Fibroblast of pulmonary artery (primary cell): ENCODE data around the gene ARHGAP5.

Experiments
- DNase-seq: peaks from one replicate; pipeline ENCODE4 v3.0.0-alpha.2; 2010; ENCODE audit warnings: low read depth
- H3K4me3 ChIP-seq: replicated peaks from 2 replicates; pipeline ENCODE4 v1.5.1; 2011; ENCODE audit warnings: low read depth, mild to moderate bottlenecking, control low read depth, low read length, moderate library complexity
- TF ChIP-seq, protein P1 (sequence below): IDR thresholded peaks from 2 replicates; pipeline ENCODE4 v1.5.1; 2011; ENCODE audit warnings: mild to moderate bottlenecking, control low read depth, low read length, inconsistent platforms; ENCODE audit errors: missing control alignments

ARHGAP5 gene

GRCh38 chr14:32201816-32202490, 124.8 kb downstream of the ARHGAP5 start, which contains the start of gene RNU6-7:
RNU6-7 (plus strand) TSS chr14:32202045.
- TF ChIP-seq, protein P1, sequence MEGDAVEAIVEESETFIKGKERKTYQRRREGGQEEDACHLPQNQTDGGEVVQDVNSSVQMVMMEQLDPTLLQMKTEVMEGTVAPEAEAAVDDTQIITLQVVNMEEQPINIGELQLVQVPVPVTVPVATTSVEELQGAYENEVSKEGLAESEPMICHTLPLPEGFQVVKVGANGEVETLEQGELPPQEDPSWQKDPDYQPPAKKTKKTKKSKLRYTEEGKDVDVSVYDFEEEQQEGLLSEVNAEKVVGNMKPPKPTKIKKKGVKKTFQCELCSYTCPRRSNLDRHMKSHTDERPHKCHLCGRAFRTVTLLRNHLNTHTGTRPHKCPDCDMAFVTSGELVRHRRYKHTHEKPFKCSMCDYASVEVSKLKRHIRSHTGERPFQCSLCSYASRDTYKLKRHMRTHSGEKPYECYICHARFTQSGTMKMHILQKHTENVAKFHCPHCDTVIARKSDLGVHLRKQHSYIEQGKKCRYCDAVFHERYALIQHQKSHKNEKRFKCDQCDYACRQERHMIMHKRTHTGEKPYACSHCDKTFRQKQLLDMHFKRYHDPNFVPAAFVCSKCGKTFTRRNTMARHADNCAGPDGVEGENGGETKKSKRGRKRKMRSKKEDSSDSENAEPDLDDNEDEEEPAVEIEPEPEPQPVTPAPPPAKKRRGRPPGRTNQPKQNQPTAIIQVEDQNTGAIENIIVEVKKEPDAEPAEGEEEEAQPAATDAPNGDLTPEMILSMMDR: no peak
- H3K4me3 ChIP-seq: peak within 1 kb of the TSS; percentile 70
- peak; percentile 21 for DNase-seq

DNA sequence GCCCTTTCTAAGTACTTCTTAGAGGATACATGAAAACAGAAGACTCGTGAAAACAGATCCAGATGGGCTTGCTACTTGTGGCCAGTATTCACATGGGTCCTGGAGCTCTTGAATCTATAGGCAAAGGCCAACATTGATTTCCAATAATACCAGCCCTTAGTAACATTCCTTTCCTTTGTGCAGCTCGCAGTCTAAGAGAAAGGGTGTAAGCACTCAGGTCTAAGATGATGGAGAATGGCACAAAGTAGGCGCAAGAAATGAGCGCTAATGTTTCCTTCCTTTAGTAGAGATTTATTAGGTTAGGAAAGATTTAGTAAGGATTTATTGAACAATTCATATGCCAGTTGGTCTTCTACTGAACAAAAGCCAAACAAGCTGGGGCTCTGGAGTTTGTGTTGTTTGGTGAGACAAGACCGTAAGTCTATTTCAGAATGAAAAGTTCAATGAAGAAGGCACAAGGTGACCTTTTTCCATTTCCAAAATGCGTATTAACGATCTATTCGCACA, 125.4 kb downstream of the ARHGAP5 start:
- no peak for DNase-seq
- peak overlapping the region; percentile 70 for H3K4me3 ChIP-seq
- TF ChIP-seq, protein P1: no peak

GRCh38 chr14:32202998-32203882, 126.1 kb downstream of the ARHGAP5 start, which contains the start of gene RNU6-8:
RNU6-8 (minus strand) TSS chr14:32203269.
- peak within 1 kb of the TSS; percentile 70 for H3K4me3 ChIP-seq
- TF ChIP-seq, protein P1: no peak
- DNase-seq: peak; percentile 88

DNA sequence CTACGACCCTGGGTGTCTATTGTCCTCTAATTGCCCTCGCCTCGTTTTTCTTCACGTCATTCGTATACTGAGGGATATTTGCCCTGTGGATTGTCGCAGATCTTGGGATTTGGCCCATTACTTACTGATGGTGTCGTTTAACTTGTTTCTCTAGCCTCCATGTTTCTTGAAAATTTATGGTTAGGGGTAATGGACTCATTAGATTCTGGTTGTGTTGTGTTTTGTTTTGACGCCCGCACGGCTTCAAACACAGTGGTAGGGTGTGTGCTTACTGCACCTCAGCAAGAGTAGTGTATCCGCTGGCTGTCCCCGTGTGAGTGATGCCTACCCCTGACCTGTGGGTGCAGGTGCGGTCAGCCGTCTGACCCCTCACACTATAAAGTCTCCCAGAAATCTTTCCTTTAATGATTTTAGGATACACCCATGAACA, 126.8 kb downstream of the ARHGAP5 start:
- peak; percentile 3 for DNase-seq
- TF ChIP-seq, protein P1: no peak
- H3K4me3 ChIP-seq: peak overlapping the region; percentile 70

- DNase-seq: no peak
- no peak overlapping the region for H3K4me3 ChIP-seq
- TF ChIP-seq, protein P1: no peak
Measured at GRCh38 chr14:32205554-32205953, 128.4 kb downstream of the ARHGAP5 start.

DNA sequence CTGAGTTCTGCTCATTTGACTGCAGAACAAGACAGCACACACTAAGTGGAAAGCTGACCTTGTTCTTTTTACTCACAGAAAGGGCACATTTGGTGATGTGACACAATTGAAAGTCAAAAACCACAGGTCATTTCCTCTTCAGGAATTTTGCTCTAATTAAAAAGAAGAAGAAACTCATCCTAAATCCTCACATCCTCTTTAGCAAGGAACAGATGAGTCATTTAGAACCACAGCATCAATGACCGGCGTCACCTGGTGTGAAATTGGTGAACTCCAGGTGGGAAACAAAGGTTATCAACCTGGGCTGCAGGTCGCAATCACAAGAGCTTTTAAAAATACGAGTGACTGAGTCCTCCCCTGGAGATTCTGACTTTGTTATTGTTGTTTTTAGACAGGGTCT, 128.9 kb downstream of the ARHGAP5 start:
- no peak overlapping the region for H3K4me3 ChIP-seq
- TF ChIP-seq, protein P1: no peak
- DNase-seq: no peak
